ENCODE results near the gene DGKA.

Gene DGKA

DNA sequence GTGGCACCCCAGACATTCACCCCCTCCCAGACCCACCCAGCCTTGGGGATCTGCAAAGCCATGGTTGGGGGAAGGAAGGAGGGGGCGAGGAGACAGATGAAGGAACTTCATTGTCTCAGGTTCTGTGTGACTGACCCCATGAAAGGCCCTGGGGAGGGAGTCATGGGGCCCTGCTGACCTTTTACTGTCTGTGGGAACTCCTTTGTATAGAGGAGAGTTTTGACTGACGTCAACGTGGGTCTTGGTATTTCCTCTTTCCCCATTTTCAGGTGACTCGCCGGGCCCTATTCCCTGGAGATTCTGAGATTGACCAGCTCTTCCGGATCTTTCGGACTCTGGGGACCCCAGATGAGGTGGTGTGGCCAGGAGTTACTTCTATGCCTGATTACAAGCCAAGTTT is 39.8 kb downstream of the DGKA start:
- H3K4me3 ChIP-seq (ENCODE audit: insufficient read length, low read depth), result no peak overlapping the region
- H3K36me3 ChIP-seq (ENCODE audit: insufficient read depth, insufficient read length, low read length), result peaks cover 46% of the 10 kb centered on the region
- no peak overlapping the region for H3K9ac ChIP-seq (ENCODE audit: insufficient read length, low read depth)
- H3K4me1 ChIP-seq (ENCODE audit: insufficient read depth, insufficient read length), result peaks cover 7% of the 10 kb centered on the region
- no peak for DNase-seq (ENCODE audit: low read depth, low spot score)
- no peak for TF ChIP-seq SUZ12 (IDR thresholded peaks at IDR 0.05; ENCODE audit: extremely low read depth, insufficient read depth, insufficient read length)
- TF ChIP-seq YY1 (IDR thresholded peaks at IDR 0.05; ENCODE audit: insufficient read depth, insufficient read length), result no peak
- no peak for TF ChIP-seq ZNF274 (IDR thresholded peaks at IDR 0.05; ENCODE audit: low read depth, low read length)
- H3K27me3 ChIP-seq (ENCODE audit: insufficient read depth, insufficient read length), result no peaks in the 10 kb centered on the region
- H3K9me3 ChIP-seq (ENCODE audit: insufficient read depth, low read length), result no peaks in the 10 kb centered on the region

GRCh38 chr12:55972042-55972441 is 41.1 kb downstream of the DGKA start:
- Histone ChIP-seq H3K9me3 (ENCODE audit: insufficient read depth, low read length) (no peaks in the 10 kb centered on the region), H3K9ac (ENCODE audit: insufficient read length, low read depth) (no peak overlapping the region), H3K4me3 (ENCODE audit: insufficient read length, low read depth) (no peak overlapping the region), H3K36me3 (ENCODE audit: insufficient read depth, insufficient read length, low read length) (peaks cover 56% of the 10 kb centered on the region), H3K27me3 (ENCODE audit: insufficient read depth, insufficient read length) (no peaks in the 10 kb centered on the region), H3K4me1 (ENCODE audit: insufficient read depth, insufficient read length) (peaks cover 3% of the 10 kb centered on the region)
- no peak for DNase-seq (ENCODE audit: low read depth, low spot score)
- TF ChIP-seq YY1 (IDR thresholded peaks at IDR 0.05; ENCODE audit: insufficient read depth, insufficient read length) (no peak), SUZ12 (IDR thresholded peaks at IDR 0.05; ENCODE audit: extremely low read depth, insufficient read depth, insufficient read length) (no peak), ZNF274 (IDR thresholded peaks at IDR 0.05; ENCODE audit: low read depth, low read length) (no peak)

- Histone ChIP-seq H3K4me3 (ENCODE audit: insufficient read length, low read depth) (peak overlapping the region; percentile 33), H3K9ac (ENCODE audit: insufficient read length, low read depth) (peak overlapping the region; percentile 69), H3K4me1 (ENCODE audit: insufficient read depth, insufficient read length) (peaks cover 3% of the 10 kb centered on the region), H3K9me3 (ENCODE audit: insufficient read depth, low read length) (no peaks in the 10 kb centered on the region), H3K27me3 (ENCODE audit: insufficient read depth, insufficient read length) (no peaks in the 10 kb centered on the region), H3K36me3 (ENCODE audit: insufficient read depth, insufficient read length, low read length) (peaks cover 60% of the 10 kb centered on the region)
- no peak for DNase-seq (ENCODE audit: low read depth, low spot score)
- TF ChIP-seq ZNF274 (IDR thresholded peaks at IDR 0.05; ENCODE audit: low read depth, low read length) (no peak), SUZ12 (IDR thresholded peaks at IDR 0.05; ENCODE audit: extremely low read depth, insufficient read depth, insufficient read length) (no peak), YY1 (IDR thresholded peaks at IDR 0.05; ENCODE audit: insufficient read depth, insufficient read length) (no peak)
Measured at GRCh38 chr12:55972456-55972855, 41.5 kb downstream of the DGKA start.

GRCh38 chr12:55972911-55973598 is 42.1 kb downstream of the DGKA start:
- peak overlapping the region; percentile 69 for H3K9ac ChIP-seq (ENCODE audit: insufficient read length, low read depth)
- DNase-seq (ENCODE audit: low read depth, low spot score), result no peak
- H3K4me1 ChIP-seq (ENCODE audit: insufficient read depth, insufficient read length), result peaks cover 3% of the 10 kb centered on the region
- H3K36me3 ChIP-seq (ENCODE audit: insufficient read depth, insufficient read length, low read length), result peaks cover 61% of the 10 kb centered on the region
- H3K9me3 ChIP-seq (ENCODE audit: insufficient read depth, low read length), result no peaks in the 10 kb centered on the region
- TF ChIP-seq YY1 (IDR thresholded peaks at IDR 0.05; ENCODE audit: insufficient read depth, insufficient read length) (no peak), SUZ12 (IDR thresholded peaks at IDR 0.05; ENCODE audit: extremely low read depth, insufficient read depth, insufficient read length) (no peak), ZNF274 (IDR thresholded peaks at IDR 0.05; ENCODE audit: low read depth, low read length) (no peak)
- H3K4me3 ChIP-seq (ENCODE audit: insufficient read length, low read depth), result peak overlapping the region; percentile 33
- no peaks in the 10 kb centered on the region for H3K27me3 ChIP-seq (ENCODE audit: insufficient read depth, insufficient read length)

GRCh38 chr12:55973599-55974307 is 42.8 kb downstream of the DGKA start, which contains the start of gene RAB5B:
Gene RAB5B, plus strand, starts transcription at chr12:55974078. Its CDS starts 12,883 bp downstream, at chr12:55986961.
- DNase-seq (ENCODE audit: low read depth, low spot score), result peak; percentile 100
- H3K4me1 ChIP-seq (ENCODE audit: insufficient read depth, insufficient read length), result peaks cover 3% of the 10 kb centered on the region
- H3K36me3 ChIP-seq (ENCODE audit: insufficient read depth, insufficient read length, low read length), result peaks cover 59% of the 10 kb centered on the region
- H3K9ac ChIP-seq (ENCODE audit: insufficient read length, low read depth), result peak within 1 kb of the TSS; percentile 99
- no peaks in the 10 kb centered on the region for H3K9me3 ChIP-seq (ENCODE audit: insufficient read depth, low read length)
- H3K27me3 ChIP-seq (ENCODE audit: insufficient read depth, insufficient read length), result no peaks in the 10 kb centered on the region
- H3K4me3 ChIP-seq (ENCODE audit: insufficient read length, low read depth), result peak within 1 kb of the TSS; percentile 95
- TF ChIP-seq ZNF274 (IDR thresholded peaks at IDR 0.05; ENCODE audit: low read depth, low read length), result no peak
- TF ChIP-seq SUZ12 (IDR thresholded peaks at IDR 0.05; ENCODE audit: extremely low read depth, insufficient read depth, insufficient read length), result no peak
- no peak for TF ChIP-seq YY1 (IDR thresholded peaks at IDR 0.05; ENCODE audit: insufficient read depth, insufficient read length)

DNA sequence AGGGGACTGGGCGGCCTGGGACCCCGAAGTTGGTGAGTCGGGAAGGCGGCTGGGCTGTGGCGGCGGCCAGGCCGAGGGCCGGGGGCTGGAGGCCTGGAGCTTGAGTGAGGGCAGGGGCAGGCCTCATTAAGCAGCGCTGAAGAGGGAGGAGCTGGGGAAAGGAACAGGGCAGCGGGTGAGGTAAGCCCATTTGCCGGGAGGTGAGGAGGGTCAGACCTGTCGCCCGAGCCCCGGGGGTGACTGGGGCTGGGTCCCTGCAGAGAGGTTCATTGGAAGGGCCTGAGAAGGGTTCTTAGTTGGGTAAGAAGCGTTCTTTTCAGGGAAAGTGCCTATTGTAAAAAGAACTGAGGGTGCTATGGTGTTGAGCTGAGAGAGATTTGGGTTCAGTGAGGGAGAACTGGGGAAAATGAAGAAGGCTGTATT is 43.4 kb downstream of the DGKA start:
- H3K4me1 ChIP-seq (ENCODE audit: insufficient read depth, insufficient read length), result peaks cover 3% of the 10 kb centered on the region
- H3K36me3 ChIP-seq (ENCODE audit: insufficient read depth, insufficient read length, low read length), result peaks cover 59% of the 10 kb centered on the region
- no peaks in the 10 kb centered on the region for H3K27me3 ChIP-seq (ENCODE audit: insufficient read depth, insufficient read length)
- peak overlapping the region; percentile 95 for H3K4me3 ChIP-seq (ENCODE audit: insufficient read length, low read depth)
- TF ChIP-seq YY1 (IDR thresholded peaks at IDR 0.05; ENCODE audit: insufficient read depth, insufficient read length) (no peak), SUZ12 (IDR thresholded peaks at IDR 0.05; ENCODE audit: extremely low read depth, insufficient read depth, insufficient read length) (no peak), ZNF274 (IDR thresholded peaks at IDR 0.05; ENCODE audit: low read depth, low read length) (no peak)
- DNase-seq (ENCODE audit: low read depth, low spot score), result peak; percentile 38
- H3K9me3 ChIP-seq (ENCODE audit: insufficient read depth, low read length), result no peaks in the 10 kb centered on the region
- H3K9ac ChIP-seq (ENCODE audit: insufficient read length, low read depth), result peak overlapping the region; percentile 99

DNA sequence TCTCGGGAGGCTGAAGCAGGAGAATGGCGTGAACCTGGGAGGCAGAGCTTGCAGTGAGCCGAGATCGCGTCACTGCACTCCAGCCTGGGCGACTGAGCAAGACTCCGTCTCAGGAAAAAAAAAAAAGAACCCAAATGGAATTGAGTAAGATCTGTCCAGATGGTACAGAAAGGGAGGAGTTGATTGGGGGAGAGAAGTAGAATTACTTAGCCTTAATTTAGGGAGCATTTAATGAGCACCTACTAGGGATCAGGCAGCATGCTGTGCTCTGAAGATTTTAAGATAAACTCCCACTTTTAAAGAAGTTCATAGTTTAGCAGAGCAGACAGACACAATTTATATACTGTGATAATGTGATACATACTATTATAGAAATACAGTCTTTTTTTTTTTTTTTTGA is 47.4 kb downstream of the DGKA start:
- Histone ChIP-seq H3K4me1 (ENCODE audit: insufficient read depth, insufficient read length) (no peaks in the 10 kb centered on the region), H3K9me3 (ENCODE audit: insufficient read depth, low read length) (no peaks in the 10 kb centered on the region), H3K9ac (ENCODE audit: insufficient read length, low read depth) (no peak overlapping the region), H3K36me3 (ENCODE audit: insufficient read depth, insufficient read length, low read length) (peaks cover 57% of the 10 kb centered on the region), H3K27me3 (ENCODE audit: insufficient read depth, insufficient read length) (no peaks in the 10 kb centered on the region), H3K4me3 (ENCODE audit: insufficient read length, low read depth) (no peak overlapping the region)
- TF ChIP-seq YY1 (IDR thresholded peaks at IDR 0.05; ENCODE audit: insufficient read depth, insufficient read length) (no peak), SUZ12 (IDR thresholded peaks at IDR 0.05; ENCODE audit: extremely low read depth, insufficient read depth, insufficient read length) (no peak), ZNF274 (IDR thresholded peaks at IDR 0.05; ENCODE audit: low read depth, low read length) (no peak)
- DNase-seq (ENCODE audit: low read depth, low spot score), result no peak

Data from NT2/D1 (cell line).